Liver (tissue), 9 donors: ENCODE data around the gene ZNF610. TPM values are rescaled to one million over a fixed set of nuclear protein-coding genes. Genes with fewer than 3 reads are reported as not detected.

ENCODE experiments used
- DNase-seq: peaks from one replicate; pipeline ENCODE4 v3.0.0-alpha.2; 2017; ENCODE audit warnings: low spot score
- H3K27ac ChIP-seq, 2 donors: one replicate each; pipeline ENCODE4 v1.7.0; 2013; ENCODE audit warnings: inconsistent platforms in 2 of 2, low read length in 2 of 2, control low read depth in 1 of 2, low read depth in 1 of 2, mild to moderate bottlenecking in 1 of 2
- H3K27me3 ChIP-seq, 4 donors: one replicate each; pipeline versions ENCODE4 v1.6.1 to v1.7.0; 2013; ENCODE audit warnings: low read length in 3 of 4, inconsistent platforms in 1 of 4, mild to moderate bottlenecking in 1 of 4, moderate library complexity in 1 of 4; ENCODE audit not compliant: control insufficient read depth in 4 of 4, insufficient read depth in 4 of 4
- H3K36me3 ChIP-seq, 4 donors: one replicate each; pipeline versions ENCODE4 v1.6.1 to v1.7.0; 2013; ENCODE audit warnings: low read length in 3 of 4, mild to moderate bottlenecking in 3 of 4, low read depth in 1 of 4, moderate library complexity in 1 of 4; ENCODE audit not compliant: control insufficient read depth in 4 of 4, insufficient read depth in 3 of 4
- H3K4me1 ChIP-seq, 4 donors: one replicate each; pipeline versions ENCODE4 v1.6.1 to v1.7.0; 2013; ENCODE audit warnings: low read length in 3 of 4, mild to moderate bottlenecking in 3 of 4, moderate library complexity in 1 of 4; ENCODE audit not compliant: control insufficient read depth in 4 of 4, insufficient read depth in 4 of 4
- H3K4me3 ChIP-seq, 3 donors: one replicate each; pipeline versions ENCODE4 v1.6.1 to v1.7.0; 2013; ENCODE audit warnings: low read length in 3 of 3, control low read depth in 1 of 3, low read depth in 1 of 3, mild to moderate bottlenecking in 1 of 3
- H3K9ac ChIP-seq, 2 donors: one replicate each; pipeline ENCODE4 v1.7.0; 2013; ENCODE audit warnings: low read length in 2 of 2, mild to moderate bottlenecking in 2 of 2, moderate library complexity in 2 of 2, control low read depth in 1 of 2, low read depth in 1 of 2
- H3K9me3 ChIP-seq, 4 donors: one replicate each; pipeline versions ENCODE4 v1.6.1 to v1.7.0; 2013; ENCODE audit warnings: low read length in 3 of 4; ENCODE audit not compliant: control insufficient read depth in 4 of 4
- EGR1 ChIP-seq, 2 donors: IDR thresholded peaks; 2 replicates each; pipeline ENCODE4 v1.6.1; 2016 to 2018; ENCODE audit warnings: antibody characterized with exemption in 2 of 2, low read depth in 2 of 2
- FOXA1 ChIP-seq: IDR thresholded peaks from 2 replicates; pipeline ENCODE4 v1.6.1; 2016; ENCODE audit warnings: antibody characterized with exemption
- FOXA2 ChIP-seq: IDR thresholded peaks from 2 replicates; pipeline ENCODE4 v1.6.1; 2016; ENCODE audit warnings: antibody characterized with exemption
- GABPA ChIP-seq, 2 donors: IDR thresholded peaks in 1 of 2; conservative IDR thresholded peaks in 1 of 2; 2 replicates each; pipeline ENCODE4 v1.6.1; 2016; ENCODE audit warnings: antibody characterized with exemption in 2 of 2, mild to moderate bottlenecking in 1 of 2, moderate library complexity in 1 of 2
- HNF4G ChIP-seq: IDR thresholded peaks from 2 replicates; pipeline ENCODE4 v1.6.1; 2016; ENCODE audit warnings: antibody characterized with exemption
- JUND ChIP-seq, 2 donors: IDR thresholded peaks; 2 replicates each; pipeline ENCODE4 v1.6.1; 2016; ENCODE audit warnings: antibody characterized with exemption in 2 of 2
- RAD21 ChIP-seq, 2 donors: IDR thresholded peaks; 2 replicates each; pipeline ENCODE4 v1.6.1; 2016; ENCODE audit warnings: antibody characterized with exemption in 2 of 2, mild to moderate bottlenecking in 2 of 2
- RXRA ChIP-seq, 2 donors: IDR thresholded peaks; 2 replicates each; pipeline ENCODE4 v1.6.1; 2017 to 2018; ENCODE audit warnings: antibody characterized with exemption in 2 of 2, mild to moderate bottlenecking in 1 of 2
- SP1 ChIP-seq: IDR thresholded peaks from 2 replicates; pipeline ENCODE4 v1.6.1; 2018; ENCODE audit warnings: antibody characterized with exemption, mild to moderate bottlenecking
- TAF1 ChIP-seq: conservative IDR thresholded peaks from 2 replicates; pipeline ENCODE4 v1.6.1; 2016; ENCODE audit warnings: antibody characterized with exemption, mild to moderate bottlenecking
- YY1 ChIP-seq: IDR thresholded peaks from 2 replicates; pipeline ENCODE4 v1.6.1; 2016; ENCODE audit warnings: antibody characterized with exemption, mild to moderate bottlenecking
- WGBS: extraction: QIAGEN DNeasy Blood & Tissue Kit; methylation state at CpG from one replicate; pipeline ENCODE4 v1.1.7; 2013; 5-methylcytosine and 5-hydroxymethylcytosine counted together
- polyA plus RNA-seq, 2 donors: library from polyadenylated mRNA; stranded (reverse) in 1 of 2; unstranded in 1 of 2; fragments of 200-250 nt in 1 of 2; fragments of >200 nt in 1 of 2; fragmentation: Nextera tagmentation in 1 of 2; extraction: Ambion mirVana in 1 of 2; gene quantifications; one replicate each; pipeline versions ENCODE4 v1.2.1 to v1.2.3, GENCODE V29; 2013 to 2015
- total RNA-seq, 2 donors: library from RNA; depleted of rRNA; stranded (reverse); fragments of >200 nt; gene quantifications; one replicate each; pipeline ENCODE4 v1.2.3, GENCODE V29; 2014
- TF ChIP-seq, protein P1 (sequence below): fragments of 150-350 bp; IDR thresholded peaks from 2 replicates; pipeline ENCODE4 v1.5.1; 2017; ENCODE audit warnings: improper control_type of control experiment, low read depth, low read length; ENCODE audit not compliant: missing input control
- TF ChIP-seq, protein P2 (sequence below): IDR thresholded peaks from 2 replicates; pipeline ENCODE4 v1.6.1; 2016; ENCODE audit warnings: antibody characterized with exemption
- TF ChIP-seq, protein P3 (sequence below): IDR thresholded peaks from 2 replicates; pipeline ENCODE4 v1.6.1; 2016; ENCODE audit warnings: antibody characterized with exemption
- TF ChIP-seq, protein P4 (sequence below): IDR thresholded peaks from 2 replicates; pipeline ENCODE4 v1.6.1; 2016; ENCODE audit warnings: antibody characterized with exemption, mild to moderate bottlenecking
- donor health status: healthy.
- donor health status: healthy.
- donor health status: healthy.
- donor health status: healthy.
- donor health status: healthy.

ZNF610 gene
- total and polyA plus RNA-seq, 4 donors: 0.08 to 0.89 (median 0.23) TPM

DNA sequence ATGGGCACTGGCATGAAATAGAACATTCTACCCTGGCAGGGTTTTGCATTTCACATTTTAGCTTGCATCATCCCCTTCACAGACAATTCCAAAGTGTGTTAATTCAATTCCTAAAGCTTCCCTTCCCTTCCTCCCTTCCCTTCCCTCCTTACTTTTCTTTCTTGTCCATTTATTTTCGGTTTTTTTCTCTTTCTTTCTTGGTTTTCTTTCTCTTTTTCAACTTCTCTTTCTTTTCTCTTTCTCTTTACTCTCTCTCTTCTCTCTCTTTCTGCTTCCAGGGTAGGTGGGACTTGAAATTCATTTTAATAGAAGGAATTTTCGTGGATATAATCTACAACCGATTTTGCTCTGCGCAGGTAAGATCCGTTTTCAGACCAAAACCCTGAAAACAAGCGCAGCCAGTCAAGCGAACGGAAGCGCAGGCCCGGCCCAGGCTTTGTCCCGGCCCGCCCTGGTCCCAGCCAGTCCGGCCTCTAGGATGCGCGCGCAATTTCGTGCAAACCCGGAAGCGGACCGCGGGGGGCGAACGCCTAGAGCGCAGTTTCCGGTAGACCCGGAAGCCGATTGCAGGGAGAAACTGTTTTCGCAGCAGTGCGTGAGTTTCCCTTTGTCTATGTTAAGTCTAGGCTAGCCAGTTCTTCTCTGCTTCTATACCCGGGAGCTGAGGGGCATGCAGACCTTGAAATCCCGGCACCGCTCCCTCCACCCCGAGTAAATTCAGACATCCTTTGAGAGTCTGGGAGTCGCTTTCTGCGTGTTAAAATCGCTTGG, 61.5 kb downstream of the ZNF610 start, which contains the start of gene ZNF528:
TSS of gene ZNF528 (plus strand) at position 540 of the 771 bp plus-strand sequence. CDS start 4,165 bp downstream, outside the sequence.
- Histone ChIP-seq H3K4me1 (peaks cover 0 to 12% (median 9%) of the 10 kb centered on the region in 4 donors), H3K36me3 (peaks cover 2 to 29% (median 24%) of the 10 kb centered on the region in 4 donors), H3K4me3 (peak within 1 kb of the TSS; percentile 66 to 87 (median 76)), H3K9me3 (peaks cover 9 to 47% (median 25%) of the 10 kb centered on the region in 4 donors), H3K27ac (peak within 1 kb of the TSS in 1 of 2 donors; percentile 42), H3K27me3 (no peaks in the 10 kb centered on the region), H3K9ac (peak within 1 kb of the TSS in 1 of 2 donors; percentile 16)
- peak; percentile 90 for DNase-seq
- WGBS: 3% methylated on average over 36 of the region's 36 CpGs
- TF ChIP-seq JUND (IDR thresholded peaks at IDR 0.05) (no peak), FOXA1 (no peak), EGR1 (IDR thresholded peaks at IDR 0.05; ENCODE audit: low read depth in 2 of 2) (peak; percentile 54 to 58), HNF4G (no peak), TAF1 (no peak), SP1 (no peak), FOXA2 (no peak), RXRA (IDR thresholded peaks at IDR 0.05) (no peak), RAD21 (IDR thresholded peaks at IDR 0.05) (no peak), YY1 (peak; percentile 47), GABPA (IDR thresholded peaks at IDR 0.05 in 1 of 2, conservative IDR thresholded peaks at IDR 0.05 in 1 of 2) (peak; percentile 85 to 96)
- TF ChIP-seq, protein P1, sequence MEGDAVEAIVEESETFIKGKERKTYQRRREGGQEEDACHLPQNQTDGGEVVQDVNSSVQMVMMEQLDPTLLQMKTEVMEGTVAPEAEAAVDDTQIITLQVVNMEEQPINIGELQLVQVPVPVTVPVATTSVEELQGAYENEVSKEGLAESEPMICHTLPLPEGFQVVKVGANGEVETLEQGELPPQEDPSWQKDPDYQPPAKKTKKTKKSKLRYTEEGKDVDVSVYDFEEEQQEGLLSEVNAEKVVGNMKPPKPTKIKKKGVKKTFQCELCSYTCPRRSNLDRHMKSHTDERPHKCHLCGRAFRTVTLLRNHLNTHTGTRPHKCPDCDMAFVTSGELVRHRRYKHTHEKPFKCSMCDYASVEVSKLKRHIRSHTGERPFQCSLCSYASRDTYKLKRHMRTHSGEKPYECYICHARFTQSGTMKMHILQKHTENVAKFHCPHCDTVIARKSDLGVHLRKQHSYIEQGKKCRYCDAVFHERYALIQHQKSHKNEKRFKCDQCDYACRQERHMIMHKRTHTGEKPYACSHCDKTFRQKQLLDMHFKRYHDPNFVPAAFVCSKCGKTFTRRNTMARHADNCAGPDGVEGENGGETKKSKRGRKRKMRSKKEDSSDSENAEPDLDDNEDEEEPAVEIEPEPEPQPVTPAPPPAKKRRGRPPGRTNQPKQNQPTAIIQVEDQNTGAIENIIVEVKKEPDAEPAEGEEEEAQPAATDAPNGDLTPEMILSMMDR: no peak
- TF ChIP-seq, protein P2, sequence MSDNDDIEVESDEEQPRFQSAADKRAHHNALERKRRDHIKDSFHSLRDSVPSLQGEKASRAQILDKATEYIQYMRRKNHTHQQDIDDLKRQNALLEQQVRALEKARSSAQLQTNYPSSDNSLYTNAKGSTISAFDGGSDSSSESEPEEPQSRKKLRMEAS: peak; percentile 17
- TF ChIP-seq, protein P3, sequence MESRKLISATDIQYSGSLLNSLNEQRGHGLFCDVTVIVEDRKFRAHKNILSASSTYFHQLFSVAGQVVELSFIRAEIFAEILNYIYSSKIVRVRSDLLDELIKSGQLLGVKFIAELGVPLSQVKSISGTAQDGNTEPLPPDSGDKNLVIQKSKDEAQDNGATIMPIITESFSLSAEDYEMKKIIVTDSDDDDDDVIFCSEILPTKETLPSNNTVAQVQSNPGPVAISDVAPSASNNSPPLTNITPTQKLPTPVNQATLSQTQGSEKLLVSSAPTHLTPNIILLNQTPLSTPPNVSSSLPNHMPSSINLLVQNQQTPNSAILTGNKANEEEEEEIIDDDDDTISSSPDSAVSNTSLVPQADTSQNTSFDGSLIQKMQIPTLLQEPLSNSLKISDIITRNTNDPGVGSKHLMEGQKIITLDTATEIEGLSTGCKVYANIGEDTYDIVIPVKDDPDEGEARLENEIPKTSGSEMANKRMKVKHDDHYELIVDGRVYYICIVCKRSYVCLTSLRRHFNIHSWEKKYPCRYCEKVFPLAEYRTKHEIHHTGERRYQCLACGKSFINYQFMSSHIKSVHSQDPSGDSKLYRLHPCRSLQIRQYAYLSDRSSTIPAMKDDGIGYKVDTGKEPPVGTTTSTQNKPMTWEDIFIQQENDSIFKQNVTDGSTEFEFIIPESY: peak; percentile 29
- TF ChIP-seq, protein P4, sequence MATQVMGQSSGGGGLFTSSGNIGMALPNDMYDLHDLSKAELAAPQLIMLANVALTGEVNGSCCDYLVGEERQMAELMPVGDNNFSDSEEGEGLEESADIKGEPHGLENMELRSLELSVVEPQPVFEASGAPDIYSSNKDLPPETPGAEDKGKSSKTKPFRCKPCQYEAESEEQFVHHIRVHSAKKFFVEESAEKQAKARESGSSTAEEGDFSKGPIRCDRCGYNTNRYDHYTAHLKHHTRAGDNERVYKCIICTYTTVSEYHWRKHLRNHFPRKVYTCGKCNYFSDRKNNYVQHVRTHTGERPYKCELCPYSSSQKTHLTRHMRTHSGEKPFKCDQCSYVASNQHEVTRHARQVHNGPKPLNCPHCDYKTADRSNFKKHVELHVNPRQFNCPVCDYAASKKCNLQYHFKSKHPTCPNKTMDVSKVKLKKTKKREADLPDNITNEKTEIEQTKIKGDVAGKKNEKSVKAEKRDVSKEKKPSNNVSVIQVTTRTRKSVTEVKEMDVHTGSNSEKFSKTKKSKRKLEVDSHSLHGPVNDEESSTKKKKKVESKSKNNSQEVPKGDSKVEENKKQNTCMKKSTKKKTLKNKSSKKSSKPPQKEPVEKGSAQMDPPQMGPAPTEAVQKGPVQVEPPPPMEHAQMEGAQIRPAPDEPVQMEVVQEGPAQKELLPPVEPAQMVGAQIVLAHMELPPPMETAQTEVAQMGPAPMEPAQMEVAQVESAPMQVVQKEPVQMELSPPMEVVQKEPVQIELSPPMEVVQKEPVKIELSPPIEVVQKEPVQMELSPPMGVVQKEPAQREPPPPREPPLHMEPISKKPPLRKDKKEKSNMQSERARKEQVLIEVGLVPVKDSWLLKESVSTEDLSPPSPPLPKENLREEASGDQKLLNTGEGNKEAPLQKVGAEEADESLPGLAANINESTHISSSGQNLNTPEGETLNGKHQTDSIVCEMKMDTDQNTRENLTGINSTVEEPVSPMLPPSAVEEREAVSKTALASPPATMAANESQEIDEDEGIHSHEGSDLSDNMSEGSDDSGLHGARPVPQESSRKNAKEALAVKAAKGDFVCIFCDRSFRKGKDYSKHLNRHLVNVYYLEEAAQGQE: no peak
